Measurements from ENCODE around the gene RBM33. TPM values are rescaled to one million over a fixed set of nuclear protein-coding genes. Genes with fewer than 3 reads are reported as not detected.

Gene RBM33
- total RNA-seq, 1 donor from 2014 or later, result 50.5 TPM

GRCh38 chr7:155791214-155791737, 146.8 kb downstream of the RBM33 start:
- Histone ChIP-seq H3K36me3 (ENCODE audit: insufficient read depth, low read length) (no peaks in the 10 kb centered on the region), H3K4me1 (ENCODE audit: insufficient read depth, low read length) (no peaks in the 10 kb centered on the region), H2AFZ (ENCODE audit: low read depth, low read length) (no peak overlapping the region), H4K20me1 (ENCODE audit: insufficient read depth, low read length) (no peaks in the 10 kb centered on the region), H3K4me3 (ENCODE audit: insufficient read depth, low read depth, low read length) (no peak overlapping the region), H3K9me3 (ENCODE audit: insufficient read depth, low read depth, low read length) (peaks cover 4% of the 10 kb centered on the region), H3K79me2 (ENCODE audit: insufficient read depth, low read length) (no peaks in the 10 kb centered on the region), H3K27me3 (ENCODE audit: insufficient read depth, low read length) (peaks cover 7% of the 10 kb centered on the region), H3K9ac (ENCODE audit: low read length) (no peak overlapping the region), H3K27ac (ENCODE audit: low read depth, low read length) (no peak overlapping the region), H3K4me2 (ENCODE audit: low read length) (no peak overlapping the region)
- H3K27me3 Mint-ChIP-seq (ENCODE audit: low read depth, unreplicated experiment), result peaks cover 11% of the 10 kb centered on the region
- peaks cover 6% of the 10 kb centered on the region for H3K9me3 Mint-ChIP-seq (ENCODE audit: unreplicated experiment)
- no peak for DNase-seq (ENCODE audit: low read depth)
- H3K36me3 Mint-ChIP-seq (ENCODE audit: low read depth, unreplicated experiment), result no peaks in the 10 kb centered on the region
- no peak overlapping the region for H3K4me3 Mint-ChIP-seq (ENCODE audit: unreplicated experiment)
- H3K4me1 Mint-ChIP-seq (ENCODE audit: low read depth, unreplicated experiment), result peaks cover 2% of the 10 kb centered on the region
- TF ChIP-seq EZH2 (IDR thresholded peaks at IDR 0.05; ENCODE audit: insufficient read depth, low read length), result no peak
- TF ChIP-seq CTCF (IDR thresholded peaks at IDR 0.05; ENCODE audit: insufficient read depth, low read depth, low read length), result no peak
- H3K27ac Mint-ChIP-seq (ENCODE audit: unreplicated experiment), result no peak overlapping the region
- FAIRE-seq, result no peak

GRCh38 chr7:155791836-155792235, 147.4 kb downstream of the RBM33 start:
- DNase-seq (ENCODE audit: low read depth) (no peak), FAIRE-seq (no peak)
- Histone ChIP-seq H4K20me1 (ENCODE audit: insufficient read depth, low read length) (no peaks in the 10 kb centered on the region), H3K27ac (ENCODE audit: low read depth, low read length) (no peak overlapping the region), H3K9me3 (ENCODE audit: insufficient read depth, low read depth, low read length) (peaks cover 4% of the 10 kb centered on the region), H3K4me2 (ENCODE audit: low read length) (no peak overlapping the region), H3K9ac (ENCODE audit: low read length) (no peak overlapping the region), H3K4me1 (ENCODE audit: insufficient read depth, low read length) (no peaks in the 10 kb centered on the region), H2AFZ (ENCODE audit: low read depth, low read length) (no peak overlapping the region), H3K27me3 (ENCODE audit: insufficient read depth, low read length) (peaks cover 7% of the 10 kb centered on the region), H3K79me2 (ENCODE audit: insufficient read depth, low read length) (no peaks in the 10 kb centered on the region), H3K4me3 (ENCODE audit: insufficient read depth, low read depth, low read length) (no peak overlapping the region), H3K36me3 (ENCODE audit: insufficient read depth, low read length) (no peaks in the 10 kb centered on the region)
- peaks cover 6% of the 10 kb centered on the region for H3K9me3 Mint-ChIP-seq (ENCODE audit: unreplicated experiment)
- no peak overlapping the region for H3K4me3 Mint-ChIP-seq (ENCODE audit: unreplicated experiment)
- peaks cover 2% of the 10 kb centered on the region for H3K4me1 Mint-ChIP-seq (ENCODE audit: low read depth, unreplicated experiment)
- H3K27me3 Mint-ChIP-seq (ENCODE audit: low read depth, unreplicated experiment), result peaks cover 13% of the 10 kb centered on the region
- no peak for TF ChIP-seq CTCF (IDR thresholded peaks at IDR 0.05; ENCODE audit: insufficient read depth, low read depth, low read length)
- no peak for TF ChIP-seq EZH2 (IDR thresholded peaks at IDR 0.05; ENCODE audit: insufficient read depth, low read length)
- H3K36me3 Mint-ChIP-seq (ENCODE audit: low read depth, unreplicated experiment), result no peaks in the 10 kb centered on the region
- H3K27ac Mint-ChIP-seq (ENCODE audit: unreplicated experiment), result no peak overlapping the region

- peaks cover 2% of the 10 kb centered on the region for H3K4me1 Mint-ChIP-seq (ENCODE audit: low read depth, unreplicated experiment)
- no peak overlapping the region for H3K27ac ChIP-seq (ENCODE audit: low read depth, low read length)
- H3K27me3 ChIP-seq (ENCODE audit: insufficient read depth, low read length), result peaks cover 7% of the 10 kb centered on the region
- H4K20me1 ChIP-seq (ENCODE audit: insufficient read depth, low read length), result no peaks in the 10 kb centered on the region
- H3K9me3 Mint-ChIP-seq (ENCODE audit: unreplicated experiment), result peaks cover 6% of the 10 kb centered on the region
- no peaks in the 10 kb centered on the region for H3K4me1 ChIP-seq (ENCODE audit: insufficient read depth, low read length)
- no peak overlapping the region for H3K27ac Mint-ChIP-seq (ENCODE audit: unreplicated experiment)
- no peak overlapping the region for H3K4me2 ChIP-seq (ENCODE audit: low read length)
- H2AFZ ChIP-seq (ENCODE audit: low read depth, low read length), result no peak overlapping the region
- no peak overlapping the region for H3K9ac ChIP-seq (ENCODE audit: low read length)
- H3K9me3 ChIP-seq (ENCODE audit: insufficient read depth, low read depth, low read length), result peaks cover 4% of the 10 kb centered on the region
- no peaks in the 10 kb centered on the region for H3K36me3 Mint-ChIP-seq (ENCODE audit: low read depth, unreplicated experiment)
- DNase-seq (ENCODE audit: low read depth), result no peak
- H3K36me3 ChIP-seq (ENCODE audit: insufficient read depth, low read length), result no peaks in the 10 kb centered on the region
- no peak for TF ChIP-seq CTCF (IDR thresholded peaks at IDR 0.05; ENCODE audit: insufficient read depth, low read depth, low read length)
- TF ChIP-seq EZH2 (IDR thresholded peaks at IDR 0.05; ENCODE audit: insufficient read depth, low read length), result no peak
- peaks cover 13% of the 10 kb centered on the region for H3K27me3 Mint-ChIP-seq (ENCODE audit: low read depth, unreplicated experiment)
- H3K4me3 Mint-ChIP-seq (ENCODE audit: unreplicated experiment), result no peak overlapping the region
- no peak overlapping the region for H3K4me3 ChIP-seq (ENCODE audit: insufficient read depth, low read depth, low read length)
- no peaks in the 10 kb centered on the region for H3K79me2 ChIP-seq (ENCODE audit: insufficient read depth, low read length)
- FAIRE-seq, result no peak
Observed at GRCh38 chr7:155792315-155792960, 148.0 kb downstream of the RBM33 start.
